Middle frontal gyrus (tissue), 1 donor: ENCODE results near the gene DACH1.

Source experiments
- DNase-seq: peaks from one replicate; pipeline ENCODE4 v3.0.0-alpha.2; 2015; ENCODE audit warnings: low spot score; ENCODE audit errors: extremely low spot score

Gene DACH1

DNA sequence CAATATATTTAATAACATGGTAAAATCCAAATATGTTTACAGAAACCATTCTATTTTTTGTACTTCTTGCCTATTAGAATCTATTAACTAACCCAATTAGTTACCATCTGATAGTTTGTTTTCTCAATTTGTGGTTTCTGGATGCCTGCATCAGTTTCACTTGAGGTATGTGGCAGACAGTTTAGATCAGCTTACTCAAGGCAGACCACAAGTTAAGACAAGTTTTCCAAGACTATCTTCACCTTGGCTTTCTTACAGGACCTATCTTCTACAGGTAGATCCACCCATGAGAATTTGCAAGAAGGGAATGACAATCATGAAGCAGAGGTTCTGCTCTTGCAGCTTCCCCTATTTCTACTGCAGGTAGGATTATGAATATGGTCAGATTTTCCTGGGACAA, 458.6 kb downstream of the DACH1 start:
- DNase-seq: no peak

DNA sequence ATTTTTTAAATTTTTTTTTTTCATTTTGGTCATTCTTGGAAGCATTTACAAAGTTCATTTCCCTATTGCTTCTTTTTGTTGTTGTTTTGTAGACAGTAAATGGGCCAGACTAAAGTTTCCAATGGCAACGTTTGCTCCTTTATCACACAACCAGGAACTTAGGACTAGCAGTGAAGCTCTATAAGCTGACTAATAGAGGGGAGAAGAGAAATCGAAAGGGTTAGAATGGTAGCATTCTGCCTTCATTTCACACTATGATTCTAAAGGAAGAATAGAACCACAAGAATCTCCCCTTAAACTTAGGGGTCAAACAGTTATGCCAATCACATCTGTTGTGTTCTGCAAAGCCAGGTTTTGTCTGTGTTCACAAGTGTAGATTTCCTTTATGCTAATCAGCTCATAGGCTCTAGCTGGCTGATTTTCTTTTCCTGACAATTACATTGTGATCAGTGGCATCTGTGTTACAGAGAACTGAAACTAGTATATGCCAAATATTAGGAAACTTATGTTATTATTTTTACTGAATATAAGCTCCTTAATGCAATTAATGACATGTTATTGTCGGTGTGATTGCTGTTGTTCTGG, 467.3 kb downstream of the DACH1 start:
- no peak for DNase-seq

DNA sequence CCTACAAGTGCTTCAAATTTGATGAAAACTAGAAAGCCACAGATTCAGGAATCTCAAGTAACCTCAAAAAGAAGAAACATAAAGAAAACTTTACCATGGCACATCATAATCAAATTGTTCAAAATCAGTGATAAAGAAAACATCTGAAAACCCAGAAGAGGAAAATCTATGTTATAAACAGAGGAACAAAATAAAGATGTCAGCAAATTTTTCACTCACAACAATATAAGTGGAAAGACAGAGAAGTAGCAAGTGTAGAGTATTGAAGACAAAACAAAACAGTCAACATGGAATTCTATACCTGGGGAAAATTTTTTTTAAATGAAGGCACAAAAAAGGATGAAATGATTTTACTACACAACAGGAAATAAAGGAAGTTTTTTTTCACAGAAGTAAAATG, 470.9 kb downstream of the DACH1 start:
- DNase-seq: no peak

DNA sequence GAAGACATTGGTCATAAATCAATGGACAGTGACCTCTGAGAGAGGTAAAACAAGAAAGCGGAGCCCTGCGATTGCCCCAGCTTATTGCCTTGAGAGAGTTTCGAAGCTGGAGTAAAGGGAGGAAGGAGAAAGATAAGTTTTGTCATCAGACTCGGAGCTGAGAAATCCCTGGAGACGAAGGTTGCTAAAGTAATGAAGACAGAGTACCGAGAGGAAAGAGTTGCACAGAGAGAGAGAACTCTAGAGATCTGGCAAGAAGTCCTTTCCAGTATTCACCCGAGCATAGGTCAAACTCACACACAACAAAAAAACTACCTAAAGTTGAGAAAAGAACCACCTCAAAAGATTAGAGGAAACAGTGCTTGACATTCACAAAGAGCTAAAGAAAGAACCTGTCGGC, 472.0 kb downstream of the DACH1 start:
- no peak for DNase-seq

DNA sequence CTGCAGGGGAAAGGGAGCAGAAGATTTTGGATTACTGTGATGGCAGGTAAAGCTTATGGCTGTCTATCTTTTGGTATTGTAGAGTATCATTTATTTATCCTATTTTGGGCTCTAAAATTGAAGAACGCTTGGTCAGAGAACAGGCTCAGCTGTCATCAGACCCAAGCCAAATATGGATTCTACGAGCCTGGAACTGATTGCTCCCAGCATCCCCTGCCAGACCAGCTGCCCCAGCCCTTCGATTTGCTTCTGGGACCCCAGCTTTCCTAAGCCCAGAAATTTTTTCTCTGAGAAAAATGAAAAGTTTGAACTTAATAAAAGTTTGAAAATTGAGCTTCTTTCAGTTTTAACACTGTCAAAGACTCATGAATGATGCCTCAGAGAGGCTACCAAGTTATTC, 472.8 kb downstream of the DACH1 start:
- DNase-seq: no peak
